PC-9 (cell line): ENCODE results near the gene CACNA1G.

Source experiments
- EZH2 ChIP-seq: fragments of 200-600 bp; sonication (generic); IDR thresholded peaks from 2 replicates; pipeline ENCODE4 v1.8.0; 2017; ENCODE audit warnings: antibody characterized with exemption, low read depth
- TF ChIP-seq, protein P1 (sequence below): fragments of 200-600 bp; sonication (generic); conservative IDR thresholded peaks from 2 replicates; pipeline ENCODE4 v1.6.1; 2017; ENCODE audit warnings: mixed run types, antibody characterized with exemption, mild to moderate bottlenecking, moderate library complexity

DNA sequence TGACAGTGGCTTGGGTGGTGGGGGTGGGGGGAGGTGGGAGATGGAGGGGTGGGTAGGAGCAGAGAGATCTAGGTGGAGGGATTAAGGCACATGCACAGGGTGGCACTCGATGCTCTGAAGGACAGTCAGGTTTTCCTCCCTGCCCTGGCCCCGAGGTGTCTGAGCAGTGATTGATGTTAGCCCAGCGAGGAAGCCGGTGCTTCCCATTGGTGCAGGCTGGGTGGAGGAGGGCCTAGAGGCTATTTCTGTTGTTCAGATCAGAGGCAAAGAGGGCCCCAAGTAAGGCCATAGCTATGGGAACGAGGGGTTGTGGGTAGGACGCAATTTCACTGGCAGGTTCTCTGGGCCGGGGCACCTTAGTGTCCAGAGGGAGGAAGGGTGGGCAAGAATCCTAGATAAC is 23.1 kb downstream of the CACNA1G start:
- TF ChIP-seq, protein P1, sequence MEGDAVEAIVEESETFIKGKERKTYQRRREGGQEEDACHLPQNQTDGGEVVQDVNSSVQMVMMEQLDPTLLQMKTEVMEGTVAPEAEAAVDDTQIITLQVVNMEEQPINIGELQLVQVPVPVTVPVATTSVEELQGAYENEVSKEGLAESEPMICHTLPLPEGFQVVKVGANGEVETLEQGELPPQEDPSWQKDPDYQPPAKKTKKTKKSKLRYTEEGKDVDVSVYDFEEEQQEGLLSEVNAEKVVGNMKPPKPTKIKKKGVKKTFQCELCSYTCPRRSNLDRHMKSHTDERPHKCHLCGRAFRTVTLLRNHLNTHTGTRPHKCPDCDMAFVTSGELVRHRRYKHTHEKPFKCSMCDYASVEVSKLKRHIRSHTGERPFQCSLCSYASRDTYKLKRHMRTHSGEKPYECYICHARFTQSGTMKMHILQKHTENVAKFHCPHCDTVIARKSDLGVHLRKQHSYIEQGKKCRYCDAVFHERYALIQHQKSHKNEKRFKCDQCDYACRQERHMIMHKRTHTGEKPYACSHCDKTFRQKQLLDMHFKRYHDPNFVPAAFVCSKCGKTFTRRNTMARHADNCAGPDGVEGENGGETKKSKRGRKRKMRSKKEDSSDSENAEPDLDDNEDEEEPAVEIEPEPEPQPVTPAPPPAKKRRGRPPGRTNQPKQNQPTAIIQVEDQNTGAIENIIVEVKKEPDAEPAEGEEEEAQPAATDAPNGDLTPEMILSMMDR = no peak
- no peak for TF ChIP-seq EZH2
